Neuronal stem cell (in vitro differentiated cells): ENCODE measurements around the gene RIPPLY1.

Experiments used
- DNase-seq: peaks from one replicate; pipeline ENCODE4 v3.0.0-alpha.2; 2013; ENCODE audit warnings: low spot score
- H2AFZ ChIP-seq: one replicate; pipeline ENCODE4 v1.6.1; 2013; ENCODE audit warnings: mild to moderate bottlenecking, low read length, inconsistent platforms
- H2AK5ac ChIP-seq: 2 replicates; pipeline ENCODE4 v1.6.1; 2013; ENCODE audit warnings: low read depth, mild to moderate bottlenecking, inconsistent platforms, low read length, moderate library complexity, mixed read lengths
- H2BK120ac ChIP-seq: 2 replicates; pipeline ENCODE4 v1.6.1; 2013; ENCODE audit warnings: low read depth, mild to moderate bottlenecking, inconsistent platforms, low read length, moderate library complexity, mixed read lengths
- H2BK12ac ChIP-seq: one replicate; pipeline ENCODE4 v1.6.1; 2013; ENCODE audit warnings: low read length, inconsistent platforms
- H2BK15ac ChIP-seq: 2 replicates; pipeline ENCODE4 v1.6.1; 2013; ENCODE audit warnings: mild to moderate bottlenecking, low read length, inconsistent platforms, mixed read lengths
- H2BK5ac ChIP-seq: one replicate; pipeline ENCODE4 v1.6.1; 2013; ENCODE audit warnings: inconsistent platforms, mild to moderate bottlenecking, low read length, moderate library complexity
- H3K14ac ChIP-seq: one replicate; pipeline ENCODE4 v1.6.1; 2013; ENCODE audit warnings: low read length, inconsistent platforms
- H3K18ac ChIP-seq: 2 replicates; pipeline ENCODE4 v1.6.1; 2013; ENCODE audit warnings: low read length, inconsistent platforms
- H3K23ac ChIP-seq: 2 replicates; pipeline ENCODE4 v1.6.1; 2013; ENCODE audit warnings: low read depth, mild to moderate bottlenecking, mixed read lengths, low read length, inconsistent platforms; ENCODE audit not compliant: poor library complexity
- H3K27ac ChIP-seq: replicated peaks from 3 replicates; pipeline ENCODE4 v1.5.1; 2013; ENCODE audit warnings: low read length, inconsistent platforms
- H3K27me3 ChIP-seq, 3 experiments: 2 replicates each; pipeline ENCODE4 v1.6.1; 2013; ENCODE audit warnings: low read length in 3 of 3, mild to moderate bottlenecking in 2 of 3, inconsistent platforms in 1 of 3, low read depth in 1 of 3, mixed read lengths in 1 of 3, moderate library complexity in 1 of 3; ENCODE audit not compliant: control insufficient read depth in 3 of 3, insufficient read depth in 3 of 3
- H3K36me3 ChIP-seq, 2 donors: replicated peaks in 1 of 2; 2 replicates each; pipeline ENCODE4 v1.6.1; 2013; ENCODE audit warnings: low read length in 2 of 2; ENCODE audit not compliant: control insufficient read depth in 2 of 2, insufficient read depth in 2 of 2
- H3K4ac ChIP-seq: 2 replicates; pipeline ENCODE4 v1.6.1; 2013; ENCODE audit warnings: inconsistent platforms, mild to moderate bottlenecking, low read length, moderate library complexity
- H3K4me1 ChIP-seq, 2 donors: 1 replicate in 1 of 2; 2 replicates in 1 of 2; pipeline ENCODE4 v1.6.1; 2013; ENCODE audit warnings: low read length in 2 of 2, low read depth in 1 of 2; ENCODE audit not compliant: control insufficient read depth in 2 of 2, insufficient read depth in 1 of 2
- H3K4me2 ChIP-seq: one replicate; pipeline ENCODE4 v1.6.1; 2013; ENCODE audit warnings: mild to moderate bottlenecking, low read length, inconsistent platforms; ENCODE audit not compliant: insufficient read depth, poor library complexity, severe bottlenecking
- H3K4me3 ChIP-seq, 2 donors: 2 replicates each; pipeline ENCODE4 v1.5.1; 2013; ENCODE audit warnings: low read length in 2 of 2, mild to moderate bottlenecking in 2 of 2, inconsistent platforms in 1 of 2, moderate library complexity in 1 of 2
- H3K79me1 ChIP-seq: one replicate; pipeline ENCODE4 v1.6.1; 2013; ENCODE audit warnings: low read depth, mild to moderate bottlenecking, inconsistent platforms, low read length, moderate library complexity
- H3K9ac ChIP-seq: one replicate; pipeline ENCODE4 v1.6.1; 2013; ENCODE audit warnings: mild to moderate bottlenecking, low read depth, low read length, inconsistent platforms; ENCODE audit not compliant: poor library complexity
- H3K9me3 ChIP-seq, 2 donors: replicated peaks in 1 of 2; 2 replicates each; pipeline versions ENCODE3 to v1.6.1; 2013; ENCODE audit warnings: low read length in 2 of 2, mild to moderate bottlenecking in 2 of 2, inconsistent platforms in 1 of 2, low read depth in 1 of 2, mixed read lengths in 1 of 2, moderate library complexity in 1 of 2; ENCODE audit not compliant: control insufficient read depth in 2 of 2, insufficient read depth in 1 of 2
- H4K8ac ChIP-seq: one replicate; pipeline ENCODE4 v1.6.1; 2013; ENCODE audit warnings: low read depth, mild to moderate bottlenecking, inconsistent platforms, low read length, moderate library complexity
- H4K91ac ChIP-seq: one replicate; pipeline ENCODE4 v1.6.1; 2013; ENCODE audit warnings: low read length, low read depth, mild to moderate bottlenecking, inconsistent platforms; ENCODE audit not compliant: poor library complexity
- WGBS, 2 donors: extraction: QIAGEN DNeasy Blood & Tissue Kit; methylation state at CpG; one replicate each; pipeline ENCODE4 v1.1.7; 2013; ENCODE audit warnings: missing lambda C conversion rate in 2 of 2, mixed read lengths in 1 of 2; ENCODE audit not compliant: insufficient read length in 2 of 2, insufficient replicate concordance in 1 of 2; ENCODE audit errors: extremely low coverage in 2 of 2; 5-methylcytosine and 5-hydroxymethylcytosine counted together

The RIPPLY1 gene

GRCh38 chrX:106950381-106950780, 47.2 kb upstream of the RIPPLY1 start:
- no peaks in the 10 kb centered on the region for H3K36me3 ChIP-seq
- H4K8ac ChIP-seq, result no peak overlapping the region
- no peaks in the 10 kb centered on the region for H3K27me3 ChIP-seq
- WGBS, 2 donors, result no CpG with 5 or more reads among the region's 2 CpGs
- no peak overlapping the region for H3K27ac ChIP-seq
- no peak overlapping the region for H2BK15ac ChIP-seq
- no peak overlapping the region for H2AK5ac ChIP-seq
- no peak overlapping the region for H3K4me3 ChIP-seq
- no peak overlapping the region for H2BK120ac ChIP-seq
- no peak overlapping the region for H3K23ac ChIP-seq
- H3K14ac ChIP-seq, result no peak overlapping the region
- H3K4me1 ChIP-seq, result no peaks in the 10 kb centered on the region
- no peaks in the 10 kb centered on the region for H3K79me1 ChIP-seq
- H3K18ac ChIP-seq, result no peak overlapping the region
- no peak for DNase-seq
- no peak overlapping the region for H2AFZ ChIP-seq
- no peak overlapping the region for H3K9ac ChIP-seq
- H3K9me3 ChIP-seq, result no peaks in the 10 kb centered on the region
- H2BK5ac ChIP-seq, result no peak overlapping the region
- H4K91ac ChIP-seq, result no peak overlapping the region
- H2BK12ac ChIP-seq, result no peak overlapping the region
- H3K4me2 ChIP-seq, result no peak overlapping the region
- no peak overlapping the region for H3K4ac ChIP-seq

- Histone ChIP-seq H3K23ac (no peak overlapping the region), H3K4me3 (no peak overlapping the region), H3K79me1 (no peaks in the 10 kb centered on the region), H3K9ac (no peak overlapping the region), H3K27me3 (no peaks in the 10 kb centered on the region), H3K14ac (no peak overlapping the region), H3K9me3 (no peaks in the 10 kb centered on the region), H3K18ac (no peak overlapping the region), H2AK5ac (no peak overlapping the region), H3K36me3 (no peaks in the 10 kb centered on the region), H2BK15ac (no peak overlapping the region), H3K4me1 (no peaks in the 10 kb centered on the region), H3K27ac (no peak overlapping the region), H4K8ac (no peak overlapping the region), H4K91ac (no peak overlapping the region), H2BK120ac (no peak overlapping the region), H2AFZ (no peak overlapping the region), H2BK12ac (no peak overlapping the region), H3K4me2 (no peak overlapping the region), H3K4ac (no peak overlapping the region), H2BK5ac (no peak overlapping the region)
- WGBS, 2 donors, result no CpG with 5 or more reads among the region's 1 CpG
- no peak for DNase-seq
Measured at GRCh38 chrX:106949366-106949765, 46.2 kb upstream of the RIPPLY1 start.

- Histone ChIP-seq H3K4me3 (no peak overlapping the region), H2BK5ac (no peak overlapping the region), H2BK12ac (no peak overlapping the region), H2BK120ac (no peak overlapping the region), H3K79me1 (no peaks in the 10 kb centered on the region), H3K4me2 (no peak overlapping the region), H2BK15ac (no peak overlapping the region), H4K8ac (no peak overlapping the region), H3K23ac (no peak overlapping the region), H3K18ac (no peak overlapping the region), H3K27me3 (no peaks in the 10 kb centered on the region), H2AK5ac (no peak overlapping the region), H2AFZ (no peak overlapping the region), H3K27ac (no peak overlapping the region), H3K14ac (no peak overlapping the region), H3K36me3 (no peaks in the 10 kb centered on the region), H3K4ac (no peak overlapping the region), H3K4me1 (no peaks in the 10 kb centered on the region), H4K91ac (no peak overlapping the region), H3K9me3 (no peaks in the 10 kb centered on the region), H3K9ac (no peak overlapping the region)
- no CpG with 5 or more reads among the region's 3 CpGs for WGBS, 2 donors
- DNase-seq, result no peak
Measured at GRCh38 chrX:106948641-106949040, 45.5 kb upstream of the RIPPLY1 start.

GRCh38 chrX:106946464-106946863, 43.3 kb upstream of the RIPPLY1 start:
- H3K4me2 ChIP-seq, result no peak overlapping the region
- H3K27me3 ChIP-seq, result no peaks in the 10 kb centered on the region
- H2AK5ac ChIP-seq, result no peak overlapping the region
- H2BK5ac ChIP-seq, result no peak overlapping the region
- H3K4me1 ChIP-seq, result peaks cover 0 to under 1% of the 10 kb centered on the region in 2 donors
- no peak overlapping the region for H2BK120ac ChIP-seq
- WGBS, 2 donors, result no CpG with 5 or more reads among the region's 3 CpGs
- no peak overlapping the region for H3K18ac ChIP-seq
- no peak overlapping the region for H3K14ac ChIP-seq
- H3K36me3 ChIP-seq, result peaks cover 0 to 5% of the 10 kb centered on the region in 2 donors
- H3K27ac ChIP-seq, result no peak overlapping the region
- no peak overlapping the region for H3K23ac ChIP-seq
- no peak overlapping the region for H4K91ac ChIP-seq
- H4K8ac ChIP-seq, result no peak overlapping the region
- H3K4ac ChIP-seq, result no peak overlapping the region
- H2BK15ac ChIP-seq, result no peak overlapping the region
- no peak overlapping the region for H3K4me3 ChIP-seq
- H3K9me3 ChIP-seq, result no peaks in the 10 kb centered on the region
- no peak overlapping the region for H2BK12ac ChIP-seq
- no peak overlapping the region for H2AFZ ChIP-seq
- H3K79me1 ChIP-seq, result no peaks in the 10 kb centered on the region
- no peak for DNase-seq
- H3K9ac ChIP-seq, result no peak overlapping the region
